ENCODE measurements around the gene TMEM187.

TMEM187 gene

DNA sequence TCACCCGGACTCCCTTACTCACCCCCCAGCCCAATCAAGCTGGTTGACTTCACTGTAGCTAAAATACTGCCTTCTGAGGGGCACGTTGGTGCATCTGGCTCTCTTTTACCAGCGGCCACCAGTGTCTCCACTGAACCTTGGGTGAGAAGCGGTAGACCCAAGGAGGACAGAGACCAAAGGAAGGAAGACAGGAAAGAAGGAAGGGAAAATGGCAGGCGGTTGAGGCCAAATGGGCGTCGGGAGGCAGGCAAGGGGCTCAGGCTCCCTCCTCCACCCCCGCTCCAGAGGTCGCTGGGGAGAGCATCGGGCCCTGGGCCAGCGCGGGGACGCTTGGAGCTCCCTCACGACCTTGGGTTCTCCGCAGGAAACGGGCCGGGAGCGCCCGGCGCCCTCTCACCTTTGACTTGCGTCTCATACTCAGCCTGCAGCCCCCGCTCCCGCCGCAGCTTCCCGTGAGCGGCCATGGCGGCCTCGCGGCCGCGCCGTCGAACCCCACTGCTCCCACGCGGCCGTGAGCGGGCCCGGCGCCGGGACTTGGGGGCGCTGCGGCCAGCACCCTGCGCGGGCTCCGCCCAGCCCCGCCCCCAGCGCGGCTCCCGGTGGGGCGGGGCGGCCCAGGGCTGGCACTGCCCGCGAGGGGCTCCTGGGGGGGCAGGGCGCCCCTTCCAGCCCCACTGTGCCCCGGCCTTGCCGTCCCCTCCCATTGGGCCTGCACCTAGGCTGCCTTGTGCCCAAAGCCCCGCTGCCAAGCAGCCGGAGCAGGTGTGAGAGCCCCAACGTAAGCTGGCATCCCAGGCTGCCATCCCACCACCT, 46.6 kb upstream of the TMEM187 start, which contains the start of gene ARHGAP4:
Gene ARHGAP4 (minus strand): TSS at position 526 of the 813 bp plus-strand sequence. CDS start 62 bp downstream, at position 464.
- peak within 1 kb of the TSS; percentile 94 for H3K27ac ChIP-seq (ENCODE audit: low read depth, low read length)
- no peak within 1 kb of the TSS for H4K12ac ChIP-seq (ENCODE audit: low read depth, low read length)
- H3K4me1 ChIP-seq (ENCODE audit: control insufficient read depth in 1 of 2, insufficient read depth in 2 of 2, low read length in 2 of 2) = peaks cover 12 to 25% of the 10 kb centered on the region in 2 experiments
- peak within 1 kb of the TSS; percentile 54 for H3K18ac ChIP-seq (ENCODE audit: low read length)
- peak within 1 kb of the TSS; percentile 90 for H3K4me2 ChIP-seq (ENCODE audit: low read length)
- peaks cover 7% of the 10 kb centered on the region for H3K79me1 ChIP-seq (ENCODE audit: low read length)
- H2AFZ ChIP-seq (ENCODE audit: insufficient read depth, low read length, poor library complexity) = no peak within 1 kb of the TSS
- H3K79me2 ChIP-seq (ENCODE audit: control insufficient read depth, insufficient read depth, low read length, poor library complexity) = peaks cover 7% of the 10 kb centered on the region
- no peak within 1 kb of the TSS for H3K4me3 ChIP-seq (ENCODE audit: low read depth, low read length)
- H2BK120ac ChIP-seq (ENCODE audit: insufficient read depth, low read length, poor library complexity) = peak within 1 kb of the TSS; percentile 36
- H2AK5ac ChIP-seq (ENCODE audit: low read length) = peak within 1 kb of the TSS; percentile 77
- peak within 1 kb of the TSS; percentile 45 for H2BK12ac ChIP-seq (ENCODE audit: low read length)
- peaks cover 17 to 18% of the 10 kb centered on the region in 2 experiments for H3K36me3 ChIP-seq (ENCODE audit: control insufficient read depth in 1 of 2, insufficient read depth in 2 of 2, low read length in 2 of 2)
- WGBS (ENCODE audit: extremely low coverage, insufficient coverage, insufficient read length) = no CpG with 5 or more reads among the region's 59 CpGs
- peaks cover 2% of the 10 kb centered on the region for H3K9me3 ChIP-seq (ENCODE audit: insufficient read depth, low read depth, low read length)
- H3K4ac ChIP-seq (ENCODE audit: low read depth, low read length) = no peak within 1 kb of the TSS
- H4K91ac ChIP-seq (ENCODE audit: low read depth, low read length) = peak within 1 kb of the TSS; percentile 40
- H2BK5ac ChIP-seq (ENCODE audit: low read depth, low read length, poor library complexity) = no peak within 1 kb of the TSS
- no peak within 1 kb of the TSS for H3K23ac ChIP-seq (ENCODE audit: low read length)
- DNase-seq = no peak
- H3K27me3 ChIP-seq (ENCODE audit: insufficient read depth, low read length) = no peaks in the 10 kb centered on the region
- H3K9ac ChIP-seq (ENCODE audit: low read length) = no peak within 1 kb of the TSS
- no peak within 1 kb of the TSS for H3K14ac ChIP-seq (ENCODE audit: low read length)
- H4K8ac ChIP-seq (ENCODE audit: low read depth, low read length) = peak within 1 kb of the TSS; percentile 33

DNA sequence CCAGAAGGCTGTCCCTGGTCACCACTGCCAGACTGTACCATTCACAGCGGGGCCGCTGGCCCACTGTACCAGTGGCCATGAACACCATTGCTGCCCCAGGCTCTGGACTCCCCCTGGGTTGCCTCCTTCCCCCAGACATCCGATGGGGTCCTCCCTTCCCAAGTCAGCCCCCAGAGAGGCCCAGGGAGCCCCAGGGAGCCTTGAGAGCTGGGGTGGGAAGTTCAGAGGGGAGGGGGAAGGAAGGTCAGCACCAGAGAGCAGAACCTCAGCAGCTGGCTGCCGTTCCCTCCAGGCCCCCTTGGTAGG, 46.0 kb upstream of the TMEM187 start:
- H2BK120ac ChIP-seq (ENCODE audit: insufficient read depth, low read length, poor library complexity) = peak overlapping the region; percentile 36
- peak overlapping the region; percentile 45 for H2BK12ac ChIP-seq (ENCODE audit: low read length)
- H2BK5ac ChIP-seq (ENCODE audit: low read depth, low read length, poor library complexity) = no peak overlapping the region
- no peaks in the 10 kb centered on the region for H3K27me3 ChIP-seq (ENCODE audit: insufficient read depth, low read length)
- H3K4me2 ChIP-seq (ENCODE audit: low read length) = peak overlapping the region; percentile 53
- peak overlapping the region; percentile 54 for H3K18ac ChIP-seq (ENCODE audit: low read length)
- H3K4me1 ChIP-seq (ENCODE audit: control insufficient read depth in 1 of 2, insufficient read depth in 2 of 2, low read length in 2 of 2) = peaks cover 12 to 25% of the 10 kb centered on the region in 2 experiments
- no peak overlapping the region for H3K4me3 ChIP-seq (ENCODE audit: low read depth, low read length)
- H4K91ac ChIP-seq (ENCODE audit: low read depth, low read length) = peak overlapping the region; percentile 38
- H3K4ac ChIP-seq (ENCODE audit: low read depth, low read length) = no peak overlapping the region
- H3K14ac ChIP-seq (ENCODE audit: low read length) = no peak overlapping the region
- DNase-seq = no peak
- H3K79me2 ChIP-seq (ENCODE audit: control insufficient read depth, insufficient read depth, low read length, poor library complexity) = peaks cover 7% of the 10 kb centered on the region
- no peak overlapping the region for H3K9ac ChIP-seq (ENCODE audit: low read length)
- WGBS (ENCODE audit: extremely low coverage, insufficient coverage, insufficient read length) = no CpG with 5 or more reads among the region's 4 CpGs
- peak overlapping the region; percentile 77 for H2AK5ac ChIP-seq (ENCODE audit: low read length)
- no peak overlapping the region for H4K12ac ChIP-seq (ENCODE audit: low read depth, low read length)
- H3K79me1 ChIP-seq (ENCODE audit: low read length) = peaks cover 7% of the 10 kb centered on the region
- no peak overlapping the region for H2AFZ ChIP-seq (ENCODE audit: insufficient read depth, low read length, poor library complexity)
- H3K9me3 ChIP-seq (ENCODE audit: insufficient read depth, low read depth, low read length) = peaks cover 2% of the 10 kb centered on the region
- no peak overlapping the region for H4K8ac ChIP-seq (ENCODE audit: low read depth, low read length)
- H3K23ac ChIP-seq (ENCODE audit: low read length) = no peak overlapping the region
- peaks cover 22 to 23% of the 10 kb centered on the region in 2 experiments for H3K36me3 ChIP-seq (ENCODE audit: control insufficient read depth in 1 of 2, insufficient read depth in 2 of 2, low read length in 2 of 2)
- H3K27ac ChIP-seq (ENCODE audit: low read depth, low read length) = no peak overlapping the region

DNA sequence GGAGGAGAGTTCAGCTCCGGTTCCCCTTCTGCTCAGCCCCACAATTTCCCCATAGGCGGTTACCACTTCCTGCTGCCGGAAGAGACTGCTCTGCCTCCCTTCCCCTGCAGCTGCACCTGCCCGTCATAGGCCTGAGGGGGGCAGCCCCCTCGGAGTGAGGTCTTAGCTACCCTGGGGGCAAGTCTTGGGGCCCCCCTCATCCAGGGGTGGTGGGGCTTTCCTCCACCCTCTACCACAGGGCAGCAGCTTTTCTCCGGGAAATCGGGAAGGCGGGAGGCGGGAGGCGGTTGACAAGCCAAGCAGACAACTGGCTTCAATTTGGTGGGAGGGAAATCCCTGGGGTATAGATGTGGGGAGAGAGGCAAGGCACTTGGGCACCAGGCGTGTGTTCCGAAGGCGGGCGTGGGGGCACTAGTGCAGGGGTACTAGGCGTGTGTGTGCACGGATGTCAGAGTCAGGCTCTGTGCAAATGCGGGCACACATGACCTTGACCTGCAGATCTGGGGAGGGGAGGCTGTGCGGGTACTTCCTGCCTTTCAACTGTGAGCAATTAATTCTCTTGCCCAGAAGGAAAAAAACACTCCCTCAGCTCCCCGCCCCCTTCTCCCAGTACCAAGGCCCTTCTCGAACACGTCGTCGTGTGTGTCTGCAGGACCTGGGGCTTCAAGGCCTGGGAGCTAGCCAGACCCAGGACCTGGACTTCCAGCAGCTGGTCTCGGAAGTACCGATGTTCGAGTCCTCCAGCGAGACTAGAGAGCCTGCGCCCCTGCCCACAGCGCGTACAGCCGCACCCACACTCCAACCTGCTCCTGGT, 45.5 kb upstream of the TMEM187 start:
- peak in 1 of 2 donors; percentile 31 for DNase-seq
- H3K27me3 ChIP-seq (ENCODE audit: insufficient read depth, low read length) = no peaks in the 10 kb centered on the region
- peak overlapping the region; percentile 59 for H2AFZ ChIP-seq (ENCODE audit: insufficient read depth, low read length, poor library complexity)
- H3K4me3 ChIP-seq (ENCODE audit: low read depth, low read length) = peak overlapping the region; percentile 76
- peak overlapping the region; percentile 96 for H4K8ac ChIP-seq (ENCODE audit: low read depth, low read length)
- peaks cover 1% of the 10 kb centered on the region for H3K9me3 ChIP-seq (ENCODE audit: insufficient read depth, low read depth, low read length)
- peaks cover 28 to 29% of the 10 kb centered on the region in 2 experiments for H3K36me3 ChIP-seq (ENCODE audit: control insufficient read depth in 1 of 2, insufficient read depth in 2 of 2, low read length in 2 of 2)
- peak overlapping the region; percentile 75 for H3K14ac ChIP-seq (ENCODE audit: low read length)
- WGBS (ENCODE audit: extremely low coverage, insufficient coverage, insufficient read length) = no CpG with 5 or more reads among the region's 31 CpGs
- peak overlapping the region; percentile 63 for H3K4ac ChIP-seq (ENCODE audit: low read depth, low read length)
- peak overlapping the region; percentile 99 for H2AK5ac ChIP-seq (ENCODE audit: low read length)
- peak overlapping the region; percentile 90 for H3K4me2 ChIP-seq (ENCODE audit: low read length)
- H4K12ac ChIP-seq (ENCODE audit: low read depth, low read length) = peak overlapping the region; percentile 97
- H3K23ac ChIP-seq (ENCODE audit: low read length) = no peak overlapping the region
- H3K18ac ChIP-seq (ENCODE audit: low read length) = peak overlapping the region; percentile 42
- peak overlapping the region; percentile 95 for H4K91ac ChIP-seq (ENCODE audit: low read depth, low read length)
- peak overlapping the region; percentile 34 for H2BK5ac ChIP-seq (ENCODE audit: low read depth, low read length, poor library complexity)
- H3K79me1 ChIP-seq (ENCODE audit: low read length) = peaks cover 7% of the 10 kb centered on the region
- peaks cover 12 to 22% of the 10 kb centered on the region in 2 experiments for H3K4me1 ChIP-seq (ENCODE audit: control insufficient read depth in 1 of 2, insufficient read depth in 2 of 2, low read length in 2 of 2)
- H2BK120ac ChIP-seq (ENCODE audit: insufficient read depth, low read length, poor library complexity) = peak overlapping the region; percentile 65
- H2BK12ac ChIP-seq (ENCODE audit: low read length) = no peak overlapping the region
- H3K79me2 ChIP-seq (ENCODE audit: control insufficient read depth, insufficient read depth, low read length, poor library complexity) = peaks cover 7% of the 10 kb centered on the region
- H3K9ac ChIP-seq (ENCODE audit: low read length) = peak overlapping the region; percentile 92
- H3K27ac ChIP-seq (ENCODE audit: low read depth, low read length) = peak overlapping the region; percentile 94

DNA sequence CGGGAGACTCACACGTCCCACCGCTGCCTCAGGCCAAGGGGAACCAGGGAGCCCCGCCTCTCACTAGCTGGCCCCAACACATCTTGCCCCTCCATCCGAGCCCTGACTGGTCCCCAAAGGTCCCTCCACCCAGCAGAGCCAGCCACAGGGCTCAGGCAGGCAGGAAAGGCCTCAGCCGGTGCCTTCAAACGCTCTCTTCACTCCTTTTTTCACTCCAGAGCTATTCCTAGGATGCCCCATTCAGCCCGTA, 45.0 kb upstream of the TMEM187 start:
- Histone ChIP-seq H3K23ac (ENCODE audit: low read length) (no peak overlapping the region), H3K4ac (ENCODE audit: low read depth, low read length) (peak overlapping the region; percentile 63), H3K4me2 (ENCODE audit: low read length) (peak overlapping the region; percentile 90), H3K79me2 (ENCODE audit: control insufficient read depth, insufficient read depth, low read length, poor library complexity) (peaks cover 7% of the 10 kb centered on the region), H3K18ac (ENCODE audit: low read length) (peak overlapping the region; percentile 42), H2AK5ac (ENCODE audit: low read length) (peak overlapping the region; percentile 99), H2BK12ac (ENCODE audit: low read length) (no peak overlapping the region), H2BK5ac (ENCODE audit: low read depth, low read length, poor library complexity) (peak overlapping the region; percentile 34), H4K91ac (ENCODE audit: low read depth, low read length) (peak overlapping the region; percentile 95), H3K9ac (ENCODE audit: low read length) (peak overlapping the region; percentile 92), H3K14ac (ENCODE audit: low read length) (peak overlapping the region; percentile 75), H3K4me3 (ENCODE audit: low read depth, low read length) (peak overlapping the region; percentile 76), H3K27me3 (ENCODE audit: insufficient read depth, low read length) (no peaks in the 10 kb centered on the region), H2BK120ac (ENCODE audit: insufficient read depth, low read length, poor library complexity) (peak overlapping the region; percentile 65), H3K36me3 (ENCODE audit: control insufficient read depth in 1 of 2, insufficient read depth in 2 of 2, low read length in 2 of 2) (peaks cover 33 to 34% of the 10 kb centered on the region in 2 experiments), H3K9me3 (ENCODE audit: insufficient read depth, low read depth, low read length) (no peaks in the 10 kb centered on the region), H4K8ac (ENCODE audit: low read depth, low read length) (peak overlapping the region; percentile 96), H3K27ac (ENCODE audit: low read depth, low read length) (peak overlapping the region; percentile 94), H3K79me1 (ENCODE audit: low read length) (peaks cover 7% of the 10 kb centered on the region), H4K12ac (ENCODE audit: low read depth, low read length) (peak overlapping the region; percentile 97), H2AFZ (ENCODE audit: insufficient read depth, low read length, poor library complexity) (peak overlapping the region; percentile 59), H3K4me1 (ENCODE audit: control insufficient read depth in 1 of 2, insufficient read depth in 2 of 2, low read length in 2 of 2) (peaks cover 12 to 22% of the 10 kb centered on the region in 2 experiments)
- no CpG with 5 or more reads among the region's 8 CpGs for WGBS (ENCODE audit: extremely low coverage, insufficient coverage, insufficient read length)
- DNase-seq = no peak
